GM12878 (cell line): ENCODE results near the gene LCP1.

Experiments
- CTCF ChIP-seq, 3 experiments: IDR thresholded peaks in 2 of 3; conservative IDR thresholded peaks in 1 of 3; 2 replicates each; pipeline ENCODE4 v1.5.1; 2011; ENCODE audit warnings: low read depth in 3 of 3, low read length in 3 of 3, mild to moderate bottlenecking in 3 of 3, control low read depth in 2 of 3, moderate library complexity in 2 of 3, inconsistent platforms in 1 of 3, mixed read lengths in 1 of 3; ENCODE audit not compliant: control insufficient read depth in 2 of 3, insufficient read depth in 1 of 3; ENCODE audit errors: extremely low read depth in 1 of 3
- ELK1 ChIP-seq: IDR thresholded peaks from 2 replicates; pipeline ENCODE4 v1.6.1; 2012; ENCODE audit warnings: low read depth, low read length, improper control_type of control experiment
- ZBED1 ChIP-seq: IDR thresholded peaks from 2 replicates; pipeline ENCODE4 v1.6.1; 2016; ENCODE audit warnings: borderline replicate concordance

- TF ChIP-seq ZBED1 (no peak), ELK1 (no peak), CTCF (IDR thresholded peaks at IDR 0.05 in 2 of 3, conservative IDR thresholded peaks at IDR 0.05 in 1 of 3; ENCODE audit: control insufficient read depth in 2 of 3, extremely low read depth in 1 of 3, insufficient read depth in 1 of 3, low read depth in 3 of 3, low read length in 3 of 3) (no peak)
These were observed 45.3 kb downstream of the LCP1 start for GRCh38 chr13:46136688-46137087.
